IMR-90 (cell line): Measurements from ENCODE around the gene LRRC57. TPM values are rescaled to one million over a fixed set of nuclear protein-coding genes. Genes with fewer than 3 reads are reported as not detected.

Experiments used
- ATAC-seq: fragments of 200-7000 bp; cut with Tn5 transposase; 2 replicates; pipeline ENCODE4 v1.9.1; 2020; ENCODE audit warnings: low read depth, mild to moderate bottlenecking, moderate library complexity
- BruUV-seq: library from RNA; stranded (reverse); fragments of 400-500 nt; replicated peaks from 2 replicates; lab custom pipeline; 2021; lab: Mats Ljungman, UMichigan
- CTCF ChIA-PET: fragments of 300-600 bp; formaldehyde crosslinking; extraction: SDS; loops from one replicate; lab custom pipeline; 2021; ENCODE audit warnings: antibody characterized with exemption; lab: Yijun Ruan, JAX
- POLR2A ChIA-PET: fragments of 300-600 bp; sonication (Branson Sonifier 250); formaldehyde crosslinking; loops from one replicate; lab custom pipeline; 2022; ENCODE audit warnings: antibody characterized with exemption; ENCODE audit not compliant: unreplicated experiment; lab: Charles Lee
- DNase-seq: peaks from one replicate; pipeline ENCODE4 v3.0.0; 2013
- H2AFZ ChIP-seq: replicated peaks from 2 replicates; pipeline ENCODE3; 2013; ENCODE audit warnings: low read length, mild to moderate bottlenecking; ENCODE audit not compliant: poor library complexity
- H2AK5ac ChIP-seq: 2 replicates; pipeline ENCODE4 v1.6.1; 2013; ENCODE audit warnings: low read depth, low read length, inconsistent platforms
- H2AK9ac ChIP-seq: replicated peaks from 2 replicates; pipeline ENCODE3; 2013; ENCODE audit warnings: mild to moderate bottlenecking, low read depth, low read length, moderate library complexity; ENCODE audit not compliant: poor library complexity
- H2BK120ac ChIP-seq: 2 replicates; pipeline ENCODE4 v1.6.1; 2013; ENCODE audit warnings: low read depth, low read length, inconsistent platforms
- H2BK15ac ChIP-seq: 3 replicates; pipeline ENCODE4 v1.6.1; 2013; ENCODE audit warnings: low read depth, low read length, inconsistent platforms
- H2BK20ac ChIP-seq: 2 replicates; pipeline ENCODE4 v1.6.1; 2013; ENCODE audit warnings: low read depth, mild to moderate bottlenecking, inconsistent platforms, low read length, moderate library complexity
- H2BK5ac ChIP-seq: 2 replicates; pipeline ENCODE4 v1.6.1; 2013; ENCODE audit warnings: mild to moderate bottlenecking, low read depth, low read length, inconsistent platforms; ENCODE audit not compliant: poor library complexity, severe bottlenecking
- H3K14ac ChIP-seq: replicated peaks from 2 replicates; pipeline ENCODE4 v1.6.1; 2013; ENCODE audit warnings: low read depth, low read length, inconsistent platforms
- H3K18ac ChIP-seq: 2 replicates; pipeline ENCODE4 v1.6.1; 2013; ENCODE audit warnings: low read depth, low read length, control low read depth
- H3K23ac ChIP-seq: 2 replicates; pipeline ENCODE4 v1.6.1; 2013; ENCODE audit warnings: low read depth, low read length, inconsistent platforms
- H3K27ac ChIP-seq: 2 replicates; pipeline ENCODE4 v1.5.1; 2013; ENCODE audit warnings: mild to moderate bottlenecking, control low read depth, low read length; ENCODE audit not compliant: insufficient read depth
- H3K27me3 ChIP-seq: 2 replicates; pipeline ENCODE4 v1.6.1; 2013; ENCODE audit warnings: low read length; ENCODE audit not compliant: control insufficient read depth, insufficient read depth
- H3K36me3 ChIP-seq: 2 replicates; pipeline ENCODE4 v1.6.1; 2013; ENCODE audit warnings: low read length, mixed read lengths; ENCODE audit not compliant: control insufficient read depth, insufficient read depth
- H3K4ac ChIP-seq: 2 replicates; pipeline ENCODE4 v1.6.1; 2013; ENCODE audit warnings: low read depth, low read length, inconsistent platforms
- H3K4me1 ChIP-seq: 2 replicates; pipeline ENCODE4 v1.6.1; 2013; ENCODE audit warnings: low read length, mixed read lengths; ENCODE audit not compliant: control insufficient read depth, insufficient read depth
- H3K4me2 ChIP-seq: 2 replicates; pipeline ENCODE4 v1.6.1; 2013; ENCODE audit warnings: low read depth, mild to moderate bottlenecking, control low read depth, low read length, moderate library complexity
- H3K4me3 ChIP-seq: 2 replicates; pipeline ENCODE4 v1.5.1; 2013; ENCODE audit warnings: low read depth, mild to moderate bottlenecking, control low read depth, low read length, moderate library complexity; ENCODE audit not compliant: insufficient read depth
- H3K56ac ChIP-seq: 2 replicates; pipeline ENCODE4 v1.6.1; 2013; ENCODE audit warnings: low read length, inconsistent platforms; ENCODE audit not compliant: insufficient read depth; ENCODE audit errors: extremely low read depth
- H3K79me1 ChIP-seq, 2 experiments: 2 replicates each; pipeline ENCODE4 v1.6.1; 2013; ENCODE audit warnings: low read length in 2 of 2, inconsistent platforms in 1 of 2, low read depth in 1 of 2
- H3K9ac ChIP-seq: 2 replicates; pipeline ENCODE4 v1.6.1; 2013; ENCODE audit warnings: low read depth, low read length, control low read depth
- H3K9me1 ChIP-seq: 2 replicates; pipeline ENCODE4 v1.6.1; 2013; ENCODE audit warnings: low read length, inconsistent platforms; ENCODE audit not compliant: insufficient read depth
- H3K9me3 ChIP-seq: 2 replicates; pipeline ENCODE4 v1.6.1; 2013; ENCODE audit warnings: low read length; ENCODE audit not compliant: control insufficient read depth, insufficient read depth
- H4K20me1 ChIP-seq: 2 replicates; pipeline ENCODE4 v1.6.1; 2013; ENCODE audit warnings: low read length, inconsistent platforms; ENCODE audit not compliant: insufficient read depth
- H4K5ac ChIP-seq: 2 replicates; pipeline ENCODE4 v1.6.1; 2013; ENCODE audit warnings: mild to moderate bottlenecking, low read depth, low read length, control low read depth
- H4K8ac ChIP-seq, 2 experiments: 2 replicates each; pipeline ENCODE4 v1.6.1; 2013; ENCODE audit warnings: low read depth in 2 of 2, low read length in 2 of 2, control low read depth in 1 of 2, inconsistent platforms in 1 of 2
- H4K91ac ChIP-seq: 2 replicates; pipeline ENCODE4 v1.6.1; 2013; ENCODE audit warnings: low read depth, low read length, inconsistent platforms; ENCODE audit not compliant: insufficient read depth
- BHLHE40 ChIP-seq: fragments of 150-350 bp; IDR thresholded peaks from 2 replicates; pipeline ENCODE4 v1.6.1; 2016; ENCODE audit warnings: mild to moderate bottlenecking, low read depth, low read length
- CEBPB ChIP-seq: IDR thresholded peaks from 2 replicates; pipeline ENCODE4 v1.6.1; 2012; ENCODE audit warnings: low read depth, low read length, improper control_type of control experiment
- CHD1 ChIP-seq: IDR thresholded peaks from 2 replicates; pipeline ENCODE4 v1.6.1; 2012; ENCODE audit warnings: low read depth, low read length, improper control_type of control experiment
- CTCF ChIP-seq: conservative IDR thresholded peaks from 2 replicates; pipeline ENCODE4 v1.5.1; 2012; ENCODE audit warnings: mild to moderate bottlenecking, low read depth, low read length, improper control_type of control experiment
- ELK1 ChIP-seq: fragments of 150-350 bp; IDR thresholded peaks from 2 replicates; pipeline ENCODE4 v1.6.1; 2016; ENCODE audit warnings: low read depth, mild to moderate bottlenecking, low read length, moderate library complexity, borderline replicate concordance
- FOS ChIP-seq: fragments of 150-350 bp; IDR thresholded peaks from 2 replicates; pipeline ENCODE4 v1.6.1; 2016; ENCODE audit warnings: low read depth, low read length
- MAFK ChIP-seq: IDR thresholded peaks from 2 replicates; pipeline ENCODE4 v1.6.1; 2012; ENCODE audit warnings: low read depth, low read length, improper control_type of control experiment
- MAZ ChIP-seq: IDR thresholded peaks from 2 replicates; pipeline ENCODE4 v1.6.1; 2012; ENCODE audit warnings: low read depth, mild to moderate bottlenecking, low read length, improper control_type of control experiment, moderate library complexity, borderline replicate concordance
- MXI1 ChIP-seq: IDR thresholded peaks from 2 replicates; pipeline ENCODE4 v1.6.1; 2012; ENCODE audit warnings: low read depth, mild to moderate bottlenecking, low read length, moderate library complexity, borderline replicate concordance
- NFE2L2 ChIP-seq: fragments of 150-350 bp; IDR thresholded peaks from 2 replicates; pipeline ENCODE4 v1.6.1; 2016; ENCODE audit warnings: low read depth, mild to moderate bottlenecking, low read length
- POLR2A ChIP-seq: IDR thresholded peaks from 2 replicates; pipeline ENCODE4 v1.6.1; 2012; ENCODE audit warnings: mild to moderate bottlenecking, low read depth, low read length
- RAD21 ChIP-seq: IDR thresholded peaks from 2 replicates; pipeline ENCODE4 v1.6.1; 2012; ENCODE audit warnings: low read length, improper control_type of control experiment
- RCOR1 ChIP-seq: IDR thresholded peaks from 2 replicates; pipeline ENCODE4 v1.6.1; 2012; ENCODE audit warnings: mild to moderate bottlenecking, low read length, improper control_type of control experiment; ENCODE audit not compliant: insufficient replicate concordance
- RFX5 ChIP-seq: IDR thresholded peaks from 2 replicates; pipeline ENCODE4 v1.8.0; 2012; ENCODE audit warnings: low read depth, mild to moderate bottlenecking, low read length, moderate library complexity
- WGBS, 2 experiments: methylation state at CpG; one replicate each; pipeline versions ENCODE4 v1.1.5 to v1.1.7; 2013; ENCODE audit warnings: missing lambda C conversion rate in 2 of 2; ENCODE audit not compliant: insufficient read length in 1 of 2; ENCODE audit errors: extremely low coverage in 2 of 2; 5-methylcytosine and 5-hydroxymethylcytosine counted together
- dilution Hi-C: fragments of 300-500 bp; cut with HindIII; formaldehyde crosslinking; loops from one replicate; pipeline ENCODE4 v1.14.3; 2018; ENCODE audit warnings: low sequenced_read_pairs; ENCODE audit not compliant: unreplicated experiment
- in situ Hi-C: fragments of 300-500 bp; cut with MboI; formaldehyde crosslinking; loops from 3 replicates; pipeline ENCODE4 v1.14.3; 2019; ENCODE audit warnings: low sequenced_read_pairs, inconsistent platforms, mixed read lengths
- intact Hi-C: fragments of 100-400 bp; cut with micrococcal nuclease; formaldehyde crosslinking; loops from 2 replicates; pipeline ENCODE4 v1.10.0; 2022
- polyA plus RNA-seq, 3 experiments: library from polyadenylated mRNA; depleted of rRNA; stranded (reverse); fragments of >200 nt; gene quantifications; 2 replicates each; pipeline ENCODE4 v1.2.3, GENCODE V29; 2012; ENCODE audit warnings: low replicate concordance in 1 of 3
- total RNA-seq: library from RNA; depleted of rRNA; stranded (reverse); fragments of >200 nt; gene quantifications from 2 replicates; pipeline ENCODE4 v1.2.3, GENCODE V29; 2012

Gene LRRC57
- total and polyA plus RNA-seq, 2 of the 4 experiments (the other 2 are of a cell fraction) = 9.5 to 11.3 TPM

- Histone ChIP-seq H2BK20ac (no peak overlapping the region), H2AFZ (no peak overlapping the region), H3K79me1 (peaks cover 35 to 80% of the 10 kb centered on the region in 2 experiments), H3K23ac (no peak overlapping the region; the same call in 1 of the 2 replicates), H3K4me2 (no peak overlapping the region), H4K8ac (no peak overlapping the region), H3K27me3 (no peaks in the 10 kb centered on the region), H2AK9ac (no peak overlapping the region), H3K36me3 (no peaks in the 10 kb centered on the region), H4K91ac (no peak overlapping the region), H4K20me1 (peaks cover 16% of the 10 kb centered on the region; the same call in 1 of the 2 replicates), H2BK5ac (peak overlapping the region; percentile 76), H3K9me1 (peaks cover 13% of the 10 kb centered on the region), H3K9me3 (no peaks in the 10 kb centered on the region), H3K14ac (0 out of 2 replicates have a peak overlapping the region, but pooled peaks have one; percentile 26), H2BK15ac (no peak overlapping the region), H3K27ac (peak overlapping the region; percentile 66; the same call in 1 of the 2 replicates), H3K4me1 (peaks cover 7% of the 10 kb centered on the region; the same call in 1 of the 2 replicates), H3K9ac (no peak overlapping the region), H2AK5ac (peak overlapping the region; percentile 9; the same call in 1 of the 2 replicates), H4K5ac (no peak overlapping the region), H3K56ac (no peak overlapping the region), H3K4me3 (no peak overlapping the region), H2BK120ac (no peak overlapping the region; the same call in 1 of the 2 replicates), H3K4ac (peak overlapping the region; percentile 43; the same call in 1 of the 2 replicates), H3K18ac (peak overlapping the region; percentile 9; the same call in 1 of the 2 replicates)
- DNase-seq (no peak), ATAC-seq (no peak)
- CTCF ChIA-PET = interaction anchor here (1.0 kb wide), 1 partner anchor 9 kb away, joined by 5 read pairs; no protein-coding TSS in a partner anchor
- in situ Hi-C loops = no loop called here
- no TSS peak for BruUV-seq
- WGBS, 2 experiments = 20% methylated on average over 1 of the region's 12 CpGs; no CpG with 5 or more reads in 1 of the 2 experiments
- intact Hi-C loops = no loop called here
- dilution Hi-C loops = no loop called here
- POLR2A ChIA-PET = interaction anchor here (0.6 to 1.0 kb wide), 3 partner anchors 9 to 23 kb away, joined by 3 to 4 read pairs (median 3); partner anchors contain the start of gene ZNF106
- no peak for TF ChIP-seq CTCF
- no peak for TF ChIP-seq CHD1
- TF ChIP-seq BHLHE40 = no peak
- TF ChIP-seq FOS = no peak
- no peak for TF ChIP-seq RAD21
- no peak for TF ChIP-seq MXI1
- no peak for TF ChIP-seq NFE2L2
- TF ChIP-seq RCOR1 = no peak
- no peak for TF ChIP-seq ELK1
- no peak for TF ChIP-seq RFX5
- TF ChIP-seq CEBPB = no peak
- TF ChIP-seq MAZ = no peak
- TF ChIP-seq POLR2A = no peak
- TF ChIP-seq MAFK = no peak
These were observed 48.6 kb downstream of the LRRC57 start for GRCh38 chr15:42499858-42500609.
